Muscle layer of duodenum (tissue), 2 donors: ENCODE measurements around the gene ARTN.
A peak's percentile ranks its signal among the peaks of the same experiment; 100 is the strongest.

Source experiments
- H3K27ac ChIP-seq: one replicate; pipeline ENCODE4 v1.7.0; 2013; ENCODE audit warnings: mild to moderate bottlenecking, low read length
- H3K27me3 ChIP-seq: one replicate; pipeline ENCODE4 v1.7.0; 2013; ENCODE audit warnings: low read depth, mild to moderate bottlenecking, control low read depth, low read length
- H3K36me3 ChIP-seq, 2 donors: one replicate each; pipeline ENCODE4 v1.7.0; 2013; ENCODE audit warnings: low read length in 2 of 2, control low read depth in 1 of 2, mild to moderate bottlenecking in 1 of 2; ENCODE audit not compliant: insufficient read depth in 2 of 2, control insufficient read depth in 1 of 2
- H3K4me1 ChIP-seq, 2 donors: one replicate each; pipeline ENCODE4 v1.7.0; 2013; ENCODE audit warnings: low read length in 2 of 2, mild to moderate bottlenecking in 2 of 2, control low read depth in 1 of 2, moderate library complexity in 1 of 2; ENCODE audit not compliant: insufficient read depth in 2 of 2, control insufficient read depth in 1 of 2
- H3K4me3 ChIP-seq, 2 donors: one replicate each; pipeline ENCODE4 v1.7.0; 2013; ENCODE audit warnings: low read length in 2 of 2, low read depth in 1 of 2, mild to moderate bottlenecking in 1 of 2
- H3K9me3 ChIP-seq, 2 donors: one replicate each; pipeline ENCODE4 v1.7.0; 2013; ENCODE audit warnings: low read length in 2 of 2, control low read depth in 1 of 2, mild to moderate bottlenecking in 1 of 2; ENCODE audit not compliant: control insufficient read depth in 1 of 2
- donor health status: healthy.

ARTN gene

GRCh38 chr1:43930168-43930948 lies 3.2 kb upstream of the ARTN start:
- H3K9me3 ChIP-seq: no peaks in the 10 kb centered on the region
- no peak overlapping the region for H3K27ac ChIP-seq
- no peak overlapping the region for H3K4me3 ChIP-seq
- H3K4me1 ChIP-seq: peaks cover 4 to 25% of the 10 kb centered on the region in 2 donors
- peaks cover 8% of the 10 kb centered on the region for H3K27me3 ChIP-seq
- H3K36me3 ChIP-seq: peaks cover 3 to 18% of the 10 kb centered on the region in 2 donors

DNA sequence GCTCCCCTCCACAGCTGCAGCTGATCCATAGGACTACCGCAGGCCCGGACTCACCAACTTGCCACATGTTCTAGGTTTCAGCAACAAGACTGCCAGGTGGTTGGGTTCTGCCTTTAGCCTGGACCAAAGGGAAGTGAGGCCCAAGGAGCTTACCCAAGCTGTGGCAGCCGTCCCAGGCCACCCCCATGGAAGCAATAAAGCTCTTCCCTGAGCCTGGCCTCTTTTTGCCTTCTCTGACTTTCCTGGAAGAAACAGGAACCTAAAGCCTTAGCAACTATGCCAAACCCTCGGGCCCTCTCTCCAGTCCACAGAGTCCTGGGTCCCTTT lies 2.7 kb upstream of the ARTN start:
- H3K36me3 ChIP-seq: peaks cover 3 to 14% of the 10 kb centered on the region in 2 donors
- no peaks in the 10 kb centered on the region for H3K9me3 ChIP-seq
- peaks cover 8% of the 10 kb centered on the region for H3K27me3 ChIP-seq
- peaks cover 4 to 30% of the 10 kb centered on the region in 2 donors for H3K4me1 ChIP-seq
- H3K4me3 ChIP-seq: no peak overlapping the region
- H3K27ac ChIP-seq: no peak overlapping the region

- no peaks in the 10 kb centered on the region for H3K9me3 ChIP-seq
- H3K27ac ChIP-seq: no peak overlapping the region
- H3K36me3 ChIP-seq: peaks cover 3 to 7% of the 10 kb centered on the region in 2 donors
- peaks cover 8% of the 10 kb centered on the region for H3K27me3 ChIP-seq
- H3K4me3 ChIP-seq: no peak overlapping the region
- H3K4me1 ChIP-seq: peaks cover 4 to 39% of the 10 kb centered on the region in 2 donors
These were observed 1.6 kb upstream of the ARTN start for GRCh38 chr1:43931711-43932660.

GRCh38 chr1:43932786-43933385 lies 715 bp upstream of the ARTN start:
- H3K36me3 ChIP-seq: peaks cover 3 to 7% of the 10 kb centered on the region in 2 donors
- H3K27me3 ChIP-seq: peaks cover 8% of the 10 kb centered on the region
- peak overlapping the region; percentile 42 to 59 for H3K4me3 ChIP-seq
- H3K4me1 ChIP-seq: peaks cover 4 to 39% of the 10 kb centered on the region in 2 donors
- H3K9me3 ChIP-seq: no peaks in the 10 kb centered on the region
- H3K27ac ChIP-seq: no peak overlapping the region

DNA sequence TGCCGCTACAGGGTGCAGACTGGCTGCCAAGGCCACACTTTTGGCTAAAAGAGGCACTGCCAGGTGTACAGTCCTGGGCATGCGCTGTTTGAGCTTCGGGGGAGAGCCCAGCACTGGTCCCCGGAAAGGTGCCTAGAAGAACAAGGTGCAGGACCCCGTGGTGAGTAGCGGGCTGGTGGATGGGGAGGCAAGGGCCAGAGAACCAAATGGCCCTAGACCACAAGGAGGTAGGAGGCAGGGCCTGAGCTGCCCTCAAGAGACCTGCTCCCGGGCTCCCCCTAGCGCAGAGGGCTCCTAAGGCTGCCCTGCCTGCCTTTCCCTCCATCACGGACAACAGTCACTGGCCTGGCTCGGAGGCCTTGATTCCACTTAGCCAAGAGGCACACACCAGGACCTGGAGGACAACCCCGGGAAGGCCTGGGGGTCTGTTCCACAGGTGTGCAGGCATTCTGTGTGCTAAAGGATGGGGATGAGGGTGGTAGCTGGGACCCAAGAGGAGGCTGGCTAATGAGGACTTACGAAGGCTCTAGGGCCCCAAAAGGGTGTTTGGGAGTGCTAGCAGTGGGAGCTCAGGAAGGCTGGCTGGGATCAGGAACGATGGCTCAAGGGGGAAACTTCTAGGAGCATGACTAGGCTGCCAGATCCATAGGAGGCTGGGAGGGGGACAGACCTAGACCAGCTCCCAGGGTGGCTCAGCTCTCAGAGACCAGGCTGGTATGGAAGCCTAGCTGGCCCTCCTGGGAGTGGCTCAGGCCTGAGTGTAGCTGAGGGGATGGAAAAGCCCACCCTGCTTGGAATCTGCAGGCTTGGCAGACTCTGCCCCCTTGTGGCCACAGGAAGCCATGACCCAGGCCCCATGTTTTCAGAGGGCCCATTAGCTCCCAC lies 742 bp downstream of the ARTN start:
- Histone ChIP-seq H3K36me3 (peaks cover 3 to 7% of the 10 kb centered on the region in 2 donors), H3K4me3 (peak overlapping the region; percentile 23 to 59), H3K4me1 (peaks cover 4 to 39% of the 10 kb centered on the region in 2 donors), H3K27ac (no peak overlapping the region), H3K27me3 (peaks cover 8% of the 10 kb centered on the region), H3K9me3 (no peaks in the 10 kb centered on the region)

GRCh38 chr1:43934986-43935324 lies 1.4 kb downstream of the ARTN start:
- H3K4me3 ChIP-seq: no peak overlapping the region
- peaks cover 4 to 39% of the 10 kb centered on the region in 2 donors for H3K4me1 ChIP-seq
- H3K9me3 ChIP-seq: no peaks in the 10 kb centered on the region
- peaks cover 8% of the 10 kb centered on the region for H3K27me3 ChIP-seq
- H3K27ac ChIP-seq: no peak overlapping the region
- H3K36me3 ChIP-seq: peaks cover 1 to 4% of the 10 kb centered on the region in 2 donors

DNA sequence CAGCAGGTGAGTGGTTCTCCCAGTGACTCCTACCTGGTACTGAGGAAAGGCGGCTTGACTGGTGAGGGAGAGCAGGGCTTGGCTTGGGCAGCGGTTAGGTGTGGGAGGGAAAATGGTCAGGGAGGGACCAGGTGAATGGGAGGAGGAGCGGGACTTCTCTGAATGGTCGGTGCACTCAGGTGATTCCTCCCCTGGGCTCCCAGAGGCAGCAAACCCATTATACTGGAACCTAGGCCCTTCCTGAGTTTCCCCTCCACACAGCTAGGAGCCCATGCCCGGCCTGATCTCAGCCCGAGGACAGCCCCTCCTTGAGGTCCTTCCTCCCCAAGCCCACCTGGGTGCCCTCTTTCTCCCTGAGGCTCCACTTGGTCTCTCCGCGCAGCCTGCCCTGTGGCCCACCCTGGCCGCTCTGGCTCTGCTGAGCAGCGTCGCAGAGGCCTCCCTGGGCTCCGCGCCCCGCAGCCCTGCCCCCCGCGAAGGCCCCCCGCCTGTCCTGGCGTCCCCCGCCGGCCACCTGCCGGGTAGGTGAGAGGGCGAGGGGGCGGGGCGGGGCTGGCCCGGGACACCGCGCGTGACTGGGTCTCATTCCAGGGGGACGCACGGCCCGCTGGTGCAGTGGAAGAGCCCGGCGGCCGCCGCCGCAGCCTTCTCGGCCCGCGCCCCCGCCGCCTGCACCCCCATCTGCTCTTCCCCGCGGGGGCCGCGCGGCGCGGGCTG lies 2.3 kb downstream of the ARTN start:
- no peak overlapping the region for H3K27ac ChIP-seq
- peak overlapping the region in 1 of 2 donors; percentile 58 for H3K4me3 ChIP-seq
- peaks cover 4 to 39% of the 10 kb centered on the region in 2 donors for H3K4me1 ChIP-seq
- H3K36me3 ChIP-seq: no peaks in the 10 kb centered on the region
- H3K27me3 ChIP-seq: peaks cover 8% of the 10 kb centered on the region
- no peaks in the 10 kb centered on the region for H3K9me3 ChIP-seq

GRCh38 chr1:43936431-43937151 lies 3.0 kb downstream of the ARTN start:
- H3K27me3 ChIP-seq: peaks cover 8% of the 10 kb centered on the region
- no peaks in the 10 kb centered on the region for H3K36me3 ChIP-seq
- peak overlapping the region; percentile 11 to 58 for H3K4me3 ChIP-seq
- peaks cover 4 to 39% of the 10 kb centered on the region in 2 donors for H3K4me1 ChIP-seq
- H3K9me3 ChIP-seq: no peaks in the 10 kb centered on the region
- H3K27ac ChIP-seq: no peak overlapping the region

DNA sequence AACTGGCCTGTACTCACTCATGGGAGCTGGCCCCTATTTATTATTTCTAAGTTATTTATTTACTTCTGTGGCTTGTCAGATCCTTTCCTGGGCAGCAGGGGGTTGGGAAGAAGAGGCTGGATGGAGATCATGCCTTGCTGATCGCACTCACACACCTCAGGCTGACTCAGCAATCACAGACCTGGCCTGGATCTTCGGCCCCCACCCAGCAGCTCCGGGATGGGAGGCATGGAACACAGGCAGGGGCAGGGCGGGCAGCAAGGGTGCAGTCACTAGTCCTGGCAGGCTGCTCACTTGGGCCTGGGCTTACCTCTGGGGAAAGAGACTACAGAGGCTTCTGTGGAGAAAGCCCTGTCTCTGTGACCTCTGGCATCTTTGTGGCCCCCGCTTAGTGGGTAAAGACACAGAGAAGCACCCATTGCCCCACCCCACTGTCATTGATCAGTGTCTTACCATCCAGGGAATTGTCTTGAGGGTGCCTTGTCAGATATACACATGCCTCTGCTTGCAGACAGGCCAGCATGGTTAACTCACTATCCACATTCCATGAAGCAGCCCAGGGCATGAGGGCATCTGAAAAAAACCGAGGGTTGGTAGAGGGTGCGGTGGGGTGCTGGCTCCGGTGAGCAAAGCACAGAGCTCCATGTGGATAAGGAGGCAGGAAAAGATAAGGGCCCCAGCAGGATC lies 3.7 kb downstream of the ARTN start:
- no peaks in the 10 kb centered on the region for H3K36me3 ChIP-seq
- H3K9me3 ChIP-seq: no peaks in the 10 kb centered on the region
- H3K4me3 ChIP-seq: no peak overlapping the region
- H3K27ac ChIP-seq: no peak overlapping the region
- peaks cover 4 to 39% of the 10 kb centered on the region in 2 donors for H3K4me1 ChIP-seq
- peaks cover 8% of the 10 kb centered on the region for H3K27me3 ChIP-seq
